ENCODE data around the gene ATP8A1. TPM values are rescaled to one million over a fixed set of nuclear protein-coding genes. Genes with fewer than 3 reads are reported as not detected.

The ATP8A1 gene
- total and polyA plus RNA-seq, 12 donors = 14.4 to 58.3 (median 27.7) TPM

GRCh38 chr4:42627885-42628646 is 28.8 kb downstream of the ATP8A1 start:
- Histone ChIP-seq H3K4me1 (replicated peaks in 1 of 2) (peaks cover 0 to 3% of the 10 kb centered on the region in 2 donors), H3K27ac (no peak overlapping the region), H3K36me3 (replicated peaks in 1 of 2) (no peaks in the 10 kb centered on the region), H3K9me3 (replicated peaks in 1 of 3) (no peaks in the 10 kb centered on the region), H3K4me3 (no peak overlapping the region), H3K27me3 (no peaks in the 10 kb centered on the region)
- 42 to 60% (median 57%) methylated on average over 9 of the region's 9 CpGs for WGBS, 4 donors
- DNase-seq = peak in 6 of 7 donors; percentile 2 to 60 (median 28)
- TF ChIP-seq CTCF (IDR thresholded peaks at IDR 0.05) = no peak
- no peak for TF ChIP-seq POLR2A (IDR thresholded peaks at IDR 0.05)
- intact Hi-C loops (cut with DNase I) = no loop called here

GRCh38 chr4:42626629-42627146 is 30.2 kb downstream of the ATP8A1 start:
- Histone ChIP-seq H3K27me3 (no peaks in the 10 kb centered on the region), H3K4me1 (replicated peaks in 1 of 2) (no peaks in the 10 kb centered on the region), H3K9me3 (replicated peaks in 1 of 3) (no peaks in the 10 kb centered on the region), H3K4me3 (no peak overlapping the region), H3K36me3 (replicated peaks in 1 of 2) (no peaks in the 10 kb centered on the region), H3K27ac (no peak overlapping the region)
- 82 to 98% (median 90%) methylated on average over 4 of the region's 4 CpGs for WGBS, 4 donors
- intact Hi-C loops (cut with DNase I) = no loop called here
- no peak for TF ChIP-seq POLR2A (IDR thresholded peaks at IDR 0.05)
- TF ChIP-seq CTCF (IDR thresholded peaks at IDR 0.05) = no peak
- no peak for DNase-seq

- TF ChIP-seq CTCF (IDR thresholded peaks at IDR 0.05) = no peak
- no peak for TF ChIP-seq POLR2A (IDR thresholded peaks at IDR 0.05)
- intact Hi-C loops (cut with DNase I) = no loop called here
- Histone ChIP-seq H3K27me3 (no peaks in the 10 kb centered on the region), H3K4me1 (replicated peaks in 1 of 2) (no peaks in the 10 kb centered on the region), H3K27ac (no peak overlapping the region), H3K36me3 (replicated peaks in 1 of 2) (no peaks in the 10 kb centered on the region), H3K9me3 (replicated peaks in 1 of 3) (no peaks in the 10 kb centered on the region), H3K4me3 (no peak overlapping the region)
- no peak for DNase-seq
- WGBS, 4 donors = 89 to 93% (median 91%) methylated on average over 4 of the region's 4 CpGs
Measured at GRCh38 chr4:42625329-42625728, 31.6 kb downstream of the ATP8A1 start.

- no peaks in the 10 kb centered on the region for H3K9me3 ChIP-seq (replicated peaks in 1 of 3)
- no peak for DNase-seq
- WGBS, 4 donors = 90 to 95% (median 92%) methylated on average over 3 of the region's 3 CpGs
- no peak overlapping the region for H3K4me3 ChIP-seq
- TF ChIP-seq CTCF (IDR thresholded peaks at IDR 0.05) (no peak), POLR2A (IDR thresholded peaks at IDR 0.05) (no peak)
- no peaks in the 10 kb centered on the region for H3K27me3 ChIP-seq
- H3K27ac ChIP-seq = no peak overlapping the region
- no peaks in the 10 kb centered on the region for H3K4me1 ChIP-seq (replicated peaks in 1 of 2)
- intact Hi-C loops (cut with DNase I) = no loop called here
- H3K36me3 ChIP-seq (replicated peaks in 1 of 2) = no peaks in the 10 kb centered on the region
Measured at GRCh38 chr4:42624551-42624950, 32.4 kb downstream of the ATP8A1 start.

All from adrenal gland (tissue), 12 donors.